Breast epithelium (tissue), 3 donors: ENCODE measurements around the gene PALLD.

Experiments used
- POLR2A ChIP-seq: fragments of 450-650 bp; IDR thresholded peaks from one replicate; pipeline ENCODE4 v1.6.1; 2016; ENCODE audit warnings: antibody characterized with exemption, mild to moderate bottlenecking, moderate library complexity
- TF ChIP-seq, protein P1 (sequence below), 3 donors: fragments of 450-650 bp; IDR thresholded peaks; one replicate each; pipeline ENCODE4 v1.5.1; 2016 to 2017; ENCODE audit warnings: antibody characterized with exemption in 3 of 3, mild to moderate bottlenecking in 3 of 3, moderate library complexity in 3 of 3

DNA sequence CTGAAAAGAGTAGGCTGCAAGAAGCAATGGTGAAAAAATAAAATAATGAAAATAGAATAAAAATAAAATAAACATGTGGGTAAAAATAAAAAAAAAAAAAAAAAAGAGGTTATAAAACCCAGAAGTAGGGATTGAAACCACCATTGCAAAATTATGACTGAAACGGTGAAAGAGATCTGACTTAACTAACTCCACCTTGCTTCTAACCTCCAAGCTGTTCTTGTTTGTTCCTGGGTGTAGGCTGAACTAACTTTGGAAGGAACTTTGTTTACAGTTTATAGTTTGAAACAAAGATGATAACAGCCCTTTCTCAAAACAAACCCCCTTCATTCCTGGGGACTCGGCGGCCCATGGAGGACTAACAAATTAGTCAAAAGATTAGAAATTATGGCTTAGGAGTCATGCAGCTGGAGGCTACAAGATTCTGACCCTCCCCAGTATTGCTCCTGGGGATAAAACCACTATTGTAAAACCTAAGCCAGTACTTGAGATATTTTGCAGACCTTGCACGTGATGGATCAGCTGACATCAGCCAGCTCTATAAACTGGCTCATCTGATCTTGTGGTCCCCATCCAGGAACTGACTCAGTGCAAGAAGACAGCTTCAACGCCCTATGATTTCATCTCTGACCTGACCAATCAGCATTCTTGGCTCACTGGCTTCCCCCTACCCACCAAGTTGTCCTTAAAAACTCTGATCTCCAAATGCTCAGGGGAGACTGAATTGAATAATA is 47.0 kb upstream of the PALLD start:
- TF ChIP-seq POLR2A, result no peak
- TF ChIP-seq, protein P1, sequence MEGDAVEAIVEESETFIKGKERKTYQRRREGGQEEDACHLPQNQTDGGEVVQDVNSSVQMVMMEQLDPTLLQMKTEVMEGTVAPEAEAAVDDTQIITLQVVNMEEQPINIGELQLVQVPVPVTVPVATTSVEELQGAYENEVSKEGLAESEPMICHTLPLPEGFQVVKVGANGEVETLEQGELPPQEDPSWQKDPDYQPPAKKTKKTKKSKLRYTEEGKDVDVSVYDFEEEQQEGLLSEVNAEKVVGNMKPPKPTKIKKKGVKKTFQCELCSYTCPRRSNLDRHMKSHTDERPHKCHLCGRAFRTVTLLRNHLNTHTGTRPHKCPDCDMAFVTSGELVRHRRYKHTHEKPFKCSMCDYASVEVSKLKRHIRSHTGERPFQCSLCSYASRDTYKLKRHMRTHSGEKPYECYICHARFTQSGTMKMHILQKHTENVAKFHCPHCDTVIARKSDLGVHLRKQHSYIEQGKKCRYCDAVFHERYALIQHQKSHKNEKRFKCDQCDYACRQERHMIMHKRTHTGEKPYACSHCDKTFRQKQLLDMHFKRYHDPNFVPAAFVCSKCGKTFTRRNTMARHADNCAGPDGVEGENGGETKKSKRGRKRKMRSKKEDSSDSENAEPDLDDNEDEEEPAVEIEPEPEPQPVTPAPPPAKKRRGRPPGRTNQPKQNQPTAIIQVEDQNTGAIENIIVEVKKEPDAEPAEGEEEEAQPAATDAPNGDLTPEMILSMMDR (IDR thresholded peaks at IDR 0.05), result no peak
